ES-I3 (cell line): ENCODE measurements around the gene HSPB7.
A peak's percentile ranks its signal among the peaks of the same experiment; 100 is the strongest.
"Not testable (repeated sequence)": the region's sequence is repeated elsewhere in the genome, so short reads cannot be mapped to it uniquely, and the experiment has no call there.

Experiments
- H3K36me3 ChIP-seq: 2 replicates; pipeline ENCODE4 v1.6.1; 2013; ENCODE audit warnings: mild to moderate bottlenecking, low read length, control low read depth, moderate library complexity; ENCODE audit not compliant: insufficient read depth
- H3K4me1 ChIP-seq: 2 replicates; pipeline ENCODE4 v1.6.1; 2013; ENCODE audit warnings: mild to moderate bottlenecking, control low read depth, low read length; ENCODE audit not compliant: insufficient read depth
- H3K9ac ChIP-seq: 2 replicates; pipeline ENCODE4 v1.6.1; 2013; ENCODE audit warnings: low read depth, mild to moderate bottlenecking, low read length, moderate library complexity
- H3K9me3 ChIP-seq: 2 replicates; pipeline ENCODE4 v1.6.1; 2013; ENCODE audit warnings: mild to moderate bottlenecking, low read length, moderate library complexity; ENCODE audit not compliant: control insufficient read depth, insufficient read depth

The HSPB7 gene

DNA sequence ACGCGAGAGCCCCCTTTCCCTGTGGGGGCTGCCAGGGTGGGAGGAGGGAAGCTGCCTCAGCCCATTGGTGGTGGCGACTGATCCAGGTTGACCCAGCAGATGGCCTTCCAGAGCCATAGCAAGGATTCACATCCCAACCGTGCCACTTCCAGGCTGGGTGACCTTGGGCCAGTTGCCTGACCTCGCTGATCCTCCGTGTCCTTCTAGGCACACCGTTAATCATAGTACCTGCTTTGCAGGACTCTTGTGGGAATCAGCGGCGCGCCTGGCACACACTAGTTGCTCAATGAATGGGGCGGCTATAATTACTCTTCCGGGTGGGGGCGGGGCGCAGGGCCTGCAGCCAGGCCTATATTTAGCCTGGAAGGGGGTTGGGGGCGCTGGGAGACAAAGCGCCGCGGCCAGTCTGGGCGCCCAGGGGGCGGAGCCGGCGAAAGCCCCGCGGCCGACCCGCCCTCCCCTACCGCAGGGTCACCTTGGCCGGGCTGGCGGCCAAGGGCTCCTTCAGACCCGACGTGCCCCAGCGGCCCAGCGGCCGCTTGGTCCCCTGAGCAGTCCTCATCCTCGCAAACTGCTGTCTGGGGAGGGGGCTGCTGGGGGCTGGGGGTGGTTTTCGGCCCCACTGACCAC lies 5.1 kb downstream of the HSPB7 start:
- no peaks in the 10 kb centered on the region for H3K36me3 ChIP-seq
- H3K9me3 ChIP-seq = no peaks in the 10 kb centered on the region
- peak overlapping the region; percentile 40; the same call in 1 of the 2 replicates for H3K9ac ChIP-seq
- peaks cover 17% of the 10 kb centered on the region for H3K4me1 ChIP-seq

DNA sequence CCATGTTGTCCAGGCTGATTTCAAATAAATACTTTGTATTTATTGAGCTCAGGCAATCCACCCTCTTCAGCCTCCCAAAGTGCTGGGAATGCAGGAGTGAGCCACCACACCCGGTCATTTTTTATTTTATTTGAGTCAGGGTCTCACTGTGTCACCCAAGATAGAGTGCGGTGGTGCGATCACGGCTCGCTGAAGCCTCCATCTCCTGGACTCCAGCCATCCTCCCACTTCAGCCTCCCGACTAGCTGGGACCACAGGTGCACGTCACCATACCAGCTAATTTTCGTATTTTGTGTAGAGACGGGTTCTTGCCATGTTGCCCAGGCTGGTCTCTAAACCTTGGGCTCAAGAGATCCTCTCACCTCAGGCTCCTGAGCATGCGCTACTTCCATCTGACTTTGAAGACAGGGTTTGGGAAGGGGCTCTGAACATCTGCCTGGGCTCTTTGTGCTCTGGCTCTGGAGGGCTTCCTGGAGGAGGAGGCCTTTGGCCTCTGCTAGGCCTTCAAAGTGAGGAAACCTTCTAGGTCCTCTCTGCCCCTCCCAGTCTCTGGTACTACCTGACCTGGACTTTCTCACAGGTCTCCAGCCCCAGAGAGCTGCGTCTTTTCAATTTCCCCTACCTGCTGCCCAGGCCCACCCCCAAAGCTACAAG lies 5.8 kb downstream of the HSPB7 start:
- no peaks in the 10 kb centered on the region for H3K36me3 ChIP-seq
- H3K9ac ChIP-seq = peak overlapping the region; percentile 40; the same call in 1 of the 2 replicates
- no peaks in the 10 kb centered on the region for H3K9me3 ChIP-seq

DNA sequence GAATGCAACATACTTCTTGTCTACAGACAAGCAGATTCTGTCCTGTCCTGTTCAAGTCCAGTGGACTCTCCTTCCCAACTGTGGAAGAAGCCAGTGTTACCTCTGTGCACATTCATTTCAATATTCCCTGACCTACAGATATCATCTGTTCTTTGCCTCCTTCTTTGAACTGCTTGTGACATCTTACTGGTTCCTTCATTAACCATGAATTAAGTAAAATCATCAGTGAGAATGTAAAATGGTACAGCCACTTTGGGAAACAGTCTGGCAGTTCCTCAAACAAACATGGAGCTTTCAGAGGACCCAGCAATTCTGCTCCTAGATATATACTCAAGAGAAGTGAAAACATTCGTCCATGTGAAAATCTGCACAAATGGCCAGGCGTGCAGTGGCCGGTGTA lies 7.0 kb downstream of the HSPB7 start:
- H3K36me3 ChIP-seq = no peaks in the 10 kb centered on the region
- no peaks in the 10 kb centered on the region for H3K9me3 ChIP-seq
- H3K4me1 ChIP-seq = peaks cover 13% of the 10 kb centered on the region
- H3K9ac ChIP-seq = no peak overlapping the region

More for the DNA sequence above, 5.8 kb downstream of the HSPB7 start:
- peaks cover 13% of the 10 kb centered on the region for H3K4me1 ChIP-seq

DNA sequence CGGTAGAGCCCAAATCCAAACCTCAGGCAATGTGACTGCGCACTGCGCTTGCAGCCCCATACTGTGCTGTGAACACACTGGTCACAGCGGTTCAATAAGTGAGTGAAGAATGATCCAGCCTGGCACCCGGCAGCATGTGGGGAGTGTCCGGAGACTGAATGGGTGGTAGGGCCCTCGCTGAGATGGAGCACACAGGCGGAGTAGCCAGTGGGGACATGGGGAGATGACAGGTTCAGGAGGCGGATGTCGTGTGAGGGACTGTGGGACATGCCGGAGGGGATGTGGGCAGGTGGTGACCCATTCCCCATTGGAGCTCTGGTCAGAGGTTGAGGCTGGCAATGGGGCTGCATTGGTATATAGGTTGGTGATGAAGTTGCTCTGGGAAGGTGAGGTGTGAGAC lies 8.2 kb downstream of the HSPB7 start:
- no peak overlapping the region for H3K9ac ChIP-seq
- no peaks in the 10 kb centered on the region for H3K36me3 ChIP-seq
- no peaks in the 10 kb centered on the region for H3K9me3 ChIP-seq
- peaks cover 13% of the 10 kb centered on the region for H3K4me1 ChIP-seq

DNA sequence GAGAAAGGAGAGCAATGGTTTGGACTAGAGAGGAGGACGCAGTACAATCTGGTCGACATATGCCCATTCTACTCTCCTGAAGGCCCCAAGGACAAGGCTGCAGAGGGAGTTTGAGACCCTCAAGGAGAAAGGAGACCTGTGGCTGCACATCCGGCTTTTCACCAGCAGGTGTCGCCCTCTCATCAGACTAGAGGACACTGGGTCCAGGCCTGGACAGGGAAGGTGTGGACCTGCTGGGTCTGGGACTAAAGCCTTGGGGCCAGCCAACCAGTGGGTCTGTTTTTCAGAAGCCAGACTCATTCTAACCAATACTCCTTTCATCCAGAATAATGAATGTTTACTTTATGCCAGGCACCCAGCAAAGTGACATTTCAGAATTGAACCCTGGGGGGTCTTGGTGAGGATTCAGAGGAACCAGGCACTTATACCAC lies 8.8 kb downstream of the HSPB7 start:
- Histone ChIP-seq H3K4me1 (peaks cover 9% of the 10 kb centered on the region), H3K9ac (no peak overlapping the region), H3K36me3 (no peaks in the 10 kb centered on the region), H3K9me3 (no peaks in the 10 kb centered on the region)

DNA sequence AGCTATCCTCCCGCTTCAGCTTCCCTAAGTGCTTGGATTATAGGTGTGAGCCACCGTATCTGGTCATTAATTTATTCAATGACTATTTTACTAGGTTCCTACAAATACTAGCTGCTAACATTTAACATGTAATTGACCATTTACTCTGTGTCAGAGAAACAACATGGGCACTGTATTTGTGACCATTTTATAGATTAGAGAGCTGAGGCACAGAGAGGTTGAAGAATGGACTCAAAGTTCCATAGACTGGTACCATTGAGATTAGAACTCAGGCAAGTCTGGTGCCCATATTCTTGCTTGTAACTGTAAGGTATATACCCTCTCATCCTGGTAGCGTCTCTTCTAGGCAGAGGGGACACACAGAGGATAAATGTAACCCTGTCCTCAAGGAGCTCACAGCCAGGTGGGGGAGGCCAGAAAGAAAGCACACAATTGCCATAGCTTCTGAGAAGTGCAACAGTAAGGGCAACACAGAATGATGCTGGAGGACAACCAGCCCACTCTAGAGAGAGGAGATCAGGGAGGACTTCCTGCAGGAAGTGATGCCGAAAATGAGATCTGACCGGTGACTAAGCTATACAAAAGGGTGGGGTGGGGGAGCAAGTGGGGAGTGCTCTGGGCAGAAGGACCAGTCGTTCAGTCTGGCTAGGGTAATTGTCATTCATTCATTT lies 10.0 kb downstream of the HSPB7 start:
- Histone ChIP-seq H3K9me3 (no peaks in the 10 kb centered on the region), H3K4me1 (peaks cover 6% of the 10 kb centered on the region; the same call in 1 of the 2 replicates), H3K36me3 (no peaks in the 10 kb centered on the region), H3K9ac (no peak overlapping the region)

DNA sequence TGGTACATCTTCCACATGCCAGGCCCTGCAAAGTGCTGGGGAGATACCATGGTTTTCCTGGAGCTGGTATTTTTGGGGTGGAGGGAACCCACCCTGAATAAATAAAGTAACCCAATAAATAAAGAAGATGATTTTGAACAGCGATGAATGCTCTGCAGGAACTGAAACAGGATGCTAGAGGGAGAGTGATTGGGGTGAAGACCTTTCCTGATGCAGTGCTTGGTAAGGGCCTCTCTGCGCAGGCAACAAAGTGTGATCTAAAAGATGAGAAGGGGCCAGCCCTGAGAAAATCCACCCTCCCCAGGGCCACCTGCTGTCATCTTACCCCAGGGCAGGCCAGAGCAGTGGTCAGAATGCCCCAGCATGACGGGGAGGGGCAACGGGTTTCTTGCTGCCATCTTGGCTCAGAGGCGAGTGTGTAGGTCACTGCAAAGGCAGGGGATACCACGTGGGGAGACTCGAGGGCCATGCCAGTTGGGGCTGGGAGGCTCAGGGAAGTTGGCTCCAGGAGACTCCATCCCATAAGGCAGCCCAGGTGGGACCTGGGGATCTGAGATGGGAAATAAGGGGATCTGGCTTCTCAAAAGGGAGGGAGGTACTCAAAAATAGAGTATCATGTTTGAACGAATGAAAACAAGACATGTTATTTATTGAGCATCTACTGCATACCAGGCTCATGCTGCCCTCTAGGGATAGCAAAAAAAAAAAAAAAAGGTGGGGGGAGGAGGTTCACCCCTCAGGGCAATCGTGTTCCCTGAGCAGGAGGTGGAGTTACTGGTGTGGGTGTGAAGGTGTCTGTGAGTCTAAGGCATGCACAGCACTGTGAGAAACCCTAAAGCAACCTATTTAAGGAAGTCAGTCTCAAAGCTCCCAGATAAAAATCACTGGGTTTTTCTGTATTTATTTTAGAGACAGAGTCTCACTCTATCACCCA lies 11.0 kb downstream of the HSPB7 start:
- H3K9ac ChIP-seq = no peak overlapping the region
- H3K4me1 ChIP-seq = peaks cover 6% of the 10 kb centered on the region; the same call in 1 of the 2 replicates
- no peaks in the 10 kb centered on the region for H3K9me3 ChIP-seq
- no peaks in the 10 kb centered on the region for H3K36me3 ChIP-seq

DNA sequence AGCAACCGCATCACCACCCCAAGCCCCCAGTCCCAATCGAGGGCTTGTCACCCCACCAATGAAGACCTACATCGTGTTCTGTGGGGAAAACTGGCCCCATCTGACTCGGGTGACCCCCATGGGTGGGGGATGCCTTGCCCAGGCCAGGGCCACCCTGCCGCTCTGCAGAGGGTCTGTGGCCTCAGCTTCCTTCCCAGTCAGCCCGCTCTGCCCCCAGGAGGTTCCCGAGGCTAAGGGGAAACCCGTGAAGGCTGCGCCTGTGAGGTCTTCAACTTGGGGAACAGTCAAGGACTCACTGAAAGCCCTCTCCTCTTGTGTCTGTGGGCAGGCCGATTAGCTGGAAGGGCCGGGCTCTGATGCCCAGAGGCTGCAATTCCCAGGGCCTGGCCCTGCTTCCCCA lies 11.8 kb downstream of the HSPB7 start:
- Histone ChIP-seq H3K9ac (no peak overlapping the region), H3K36me3 (no peaks in the 10 kb centered on the region), H3K4me1 (peaks cover 6% of the 10 kb centered on the region; the same call in 1 of the 2 replicates), H3K9me3 (no peaks in the 10 kb centered on the region)

DNA sequence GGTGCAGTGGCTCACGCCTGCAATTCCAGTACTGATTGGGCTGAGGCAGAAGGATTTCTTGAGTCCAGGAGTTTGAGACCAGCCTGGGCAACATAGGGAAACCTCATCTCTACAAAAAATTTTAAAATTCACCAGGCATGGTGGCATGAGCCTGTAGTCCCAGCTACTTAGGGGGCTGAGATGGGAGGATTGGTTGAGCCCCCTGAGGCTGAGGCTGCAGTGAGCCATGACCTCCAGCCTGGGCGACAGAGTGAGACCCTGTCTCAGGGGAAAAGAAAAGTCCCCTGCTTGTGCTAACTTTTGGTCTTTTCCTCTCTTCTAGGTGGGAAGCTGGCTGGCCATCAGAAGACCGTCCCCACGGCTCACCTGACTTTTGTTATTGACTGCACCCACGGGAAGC lies 12.2 kb downstream of the HSPB7 start:
- Histone ChIP-seq H3K4me1 (peaks cover 6% of the 10 kb centered on the region; the same call in 1 of the 2 replicates), H3K9ac (no peak overlapping the region), H3K9me3 (no peaks in the 10 kb centered on the region), H3K36me3 (no peaks in the 10 kb centered on the region)

DNA sequence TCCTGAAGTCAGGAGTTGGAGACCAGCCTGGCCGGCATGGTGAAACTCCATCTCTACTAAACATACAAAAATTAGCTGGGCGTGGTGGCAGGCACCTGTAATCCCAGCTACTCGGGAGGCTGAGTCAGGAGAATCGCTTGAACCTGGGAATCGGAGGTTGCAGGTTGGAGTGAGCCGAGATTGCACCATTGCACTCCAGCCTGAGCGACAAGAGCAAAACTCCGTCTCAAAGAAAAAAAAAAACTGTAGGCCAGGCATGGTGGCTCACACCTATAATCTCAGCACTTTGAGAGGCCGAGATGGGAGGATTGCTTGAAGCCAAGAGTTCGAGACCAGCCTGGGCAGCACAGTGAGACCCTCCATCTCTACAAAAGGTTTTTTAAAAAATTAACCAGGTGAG lies 16.6 kb downstream of the HSPB7 start:
- H3K4me1 ChIP-seq, H3K9ac ChIP-seq, H3K9me3 ChIP-seq, H3K36me3 ChIP-seq: not testable (repeated sequence)

DNA sequence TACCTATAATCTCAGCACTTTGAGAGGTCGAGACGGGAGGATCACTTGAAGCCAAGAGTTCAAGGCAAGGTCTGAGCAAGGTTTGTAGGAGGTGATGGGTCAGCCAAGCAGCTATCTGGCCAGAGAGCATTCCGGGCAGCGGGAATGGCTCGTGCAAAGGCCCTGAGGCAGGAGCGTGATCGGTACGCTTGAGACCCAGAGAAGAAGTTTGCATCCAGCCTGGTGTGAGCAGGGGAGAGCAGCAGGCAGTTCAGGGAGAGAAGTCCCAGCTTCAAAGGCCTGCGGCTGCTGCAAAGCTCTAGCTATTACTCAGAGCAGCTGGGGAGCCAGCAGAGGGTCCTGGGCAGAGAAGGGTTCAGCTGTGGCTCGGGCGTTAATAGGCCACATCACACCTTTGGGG lies 18.9 kb downstream of the HSPB7 start:
- Histone ChIP-seq H3K36me3 (no peaks in the 10 kb centered on the region), H3K9ac (no peak overlapping the region), H3K9me3 (no peaks in the 10 kb centered on the region), H3K4me1 (peaks cover 3% of the 10 kb centered on the region; the same call in 1 of the 2 replicates)

DNA sequence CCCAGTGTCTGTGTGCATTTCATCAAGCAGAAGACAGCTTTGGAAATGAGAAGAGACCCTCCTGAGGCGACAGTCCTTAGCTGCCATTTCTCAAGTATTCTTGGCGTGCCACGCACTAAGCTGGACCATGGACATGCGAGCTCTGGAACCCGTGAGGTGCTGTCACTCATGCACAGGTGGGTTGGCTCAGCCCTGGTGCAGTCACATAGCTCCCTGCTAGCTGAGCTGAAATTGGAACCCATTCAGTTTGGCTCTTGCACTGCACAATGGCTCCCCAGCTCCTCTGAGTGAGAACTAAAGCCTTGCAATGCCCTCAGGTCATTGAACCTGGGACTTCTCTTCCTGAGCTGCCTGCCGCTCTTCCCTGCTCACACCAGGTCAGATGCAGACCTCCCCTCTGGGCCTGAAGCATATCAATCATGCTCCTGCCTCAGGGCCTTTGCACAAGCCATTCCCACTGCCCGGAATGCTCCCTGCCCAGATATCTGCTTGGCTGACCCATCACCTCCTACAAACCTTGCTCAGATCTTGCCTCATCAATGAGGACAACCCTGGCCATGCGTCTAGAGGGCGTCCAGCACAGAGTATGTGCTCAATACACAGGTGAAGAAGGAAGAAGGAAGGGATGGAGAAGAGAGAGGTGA lies 20.1 kb downstream of the HSPB7 start:
- no peaks in the 10 kb centered on the region for H3K9me3 ChIP-seq
- no peaks in the 10 kb centered on the region for H3K36me3 ChIP-seq
- no peak overlapping the region for H3K9ac ChIP-seq
- no peaks in the 10 kb centered on the region for H3K4me1 ChIP-seq

DNA sequence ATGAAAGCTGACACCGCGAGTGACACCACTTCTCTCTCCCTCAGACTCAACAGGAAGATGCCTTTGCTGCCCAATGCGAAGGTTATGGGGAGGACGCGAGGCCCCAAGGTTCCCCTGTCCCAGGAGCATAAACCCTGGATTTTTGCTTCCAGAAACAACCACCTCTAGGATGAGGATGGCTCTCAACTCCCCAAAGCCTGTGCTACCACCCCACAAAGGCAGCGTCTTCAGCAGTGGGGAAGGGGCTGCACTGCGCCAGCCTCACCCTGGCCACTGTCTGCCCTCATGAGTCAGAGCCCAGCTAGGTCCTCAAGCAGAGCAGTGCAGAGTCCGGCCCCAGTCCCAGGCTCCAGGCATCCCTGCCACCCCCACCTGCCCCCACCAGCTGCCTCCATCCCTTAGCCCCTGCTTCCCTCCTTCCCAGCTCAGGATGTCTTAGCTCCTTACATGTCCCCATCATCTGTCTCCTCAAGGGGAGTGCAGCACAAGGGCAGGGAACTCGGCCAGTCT lies 20.7 kb downstream of the HSPB7 start:
- no peaks in the 10 kb centered on the region for H3K4me1 ChIP-seq
- H3K9ac ChIP-seq = no peak overlapping the region

More for the DNA sequence above, 20.7 kb downstream of the HSPB7 start:
- Histone ChIP-seq H3K9me3 (no peaks in the 10 kb centered on the region), H3K36me3 (no peaks in the 10 kb centered on the region)
